GM12878 (cell line): Measurements from ENCODE around the gene LTB4R. TPM values are rescaled to one million over a fixed set of nuclear protein-coding genes. Genes with fewer than 3 reads are reported as not detected.
A peak's percentile ranks its signal among the peaks of the same experiment; 100 is the strongest.

Experiments
- BCL11A ChIP-seq: IDR thresholded peaks from 2 replicates; pipeline ENCODE4 v1.6.1; 2011; ENCODE audit warnings: low read depth, low read length
- CBX5 ChIP-seq: sonication (generic); IDR thresholded peaks from 2 replicates; pipeline ENCODE4 v1.6.1; 2016; ENCODE audit warnings: low read depth, moderate library complexity, mild to moderate bottlenecking, inconsistent platforms
- CHD4 ChIP-seq: fragments of 200-600 bp; sonication (generic); IDR thresholded peaks from 2 replicates; pipeline ENCODE4 v1.6.1; 2016; ENCODE audit warnings: mild to moderate bottlenecking
- CREM ChIP-seq: IDR thresholded peaks from 2 replicates; pipeline ENCODE4 v1.6.1; 2014; ENCODE audit warnings: antibody characterized with exemption, low read depth
- DPF2 ChIP-seq: fragments of 450-650 bp; IDR thresholded peaks from 2 replicates; pipeline ENCODE4 v1.6.1; 2017; ENCODE audit warnings: mild to moderate bottlenecking
- E4F1 ChIP-seq: fragments of 450-650 bp; IDR thresholded peaks from 2 replicates; pipeline ENCODE4 v1.6.1; 2018; ENCODE audit warnings: borderline replicate concordance, mild to moderate bottlenecking; ENCODE audit not compliant: partially characterized antibody
- EGR1 ChIP-seq, 2 experiments: IDR thresholded peaks; 1 replicate in 1 of 2; 2 replicates in 1 of 2; pipeline ENCODE4 v1.6.1; 2011 to 2012; ENCODE audit warnings: low read depth in 2 of 2, low read length in 2 of 2, borderline replicate concordance in 1 of 2, mild to moderate bottlenecking in 1 of 2, moderate library complexity in 1 of 2
- EP300 ChIP-seq, 2 experiments: fragments of 150-350 bp in 1 of 2; IDR thresholded peaks; 2 replicates each; pipeline ENCODE4 v1.6.1; 2011 to 2012; ENCODE audit warnings: low read depth in 2 of 2, low read length in 2 of 2, borderline replicate concordance in 1 of 2, improper control_type of control experiment in 1 of 2, inconsistent platforms in 1 of 2; ENCODE audit not compliant: control insufficient read depth in 1 of 2
- GATAD2B ChIP-seq: fragments of 450-650 bp; conservative IDR thresholded peaks from 2 replicates; pipeline ENCODE4 v1.6.1; 2017; ENCODE audit warnings: low read depth, mild to moderate bottlenecking, moderate library complexity
- HCFC1 ChIP-seq: fragments of 150-350 bp; IDR thresholded peaks from 2 replicates; pipeline ENCODE4 v1.6.1; 2014; ENCODE audit warnings: low read length
- KDM1A ChIP-seq: fragments of 200-600 bp; sonication (generic); IDR thresholded peaks from 2 replicates; pipeline ENCODE4 v1.6.1; 2016; ENCODE audit warnings: borderline replicate concordance
- KLF5 ChIP-seq: fragments of 450-650 bp; IDR thresholded peaks from 2 replicates; pipeline ENCODE4 v1.6.1; 2014; ENCODE audit warnings: mild to moderate bottlenecking; ENCODE audit not compliant: partially characterized antibody
- LARP7 ChIP-seq: fragments of 450-650 bp; IDR thresholded peaks from 2 replicates; pipeline ENCODE4 v1.6.1; 2017; ENCODE audit warnings: mild to moderate bottlenecking
- NBN ChIP-seq: fragments of 450-650 bp; IDR thresholded peaks from 2 replicates; pipeline ENCODE4 v1.6.1; 2016
- NKRF ChIP-seq: fragments of 450-650 bp; conservative IDR thresholded peaks from 2 replicates; pipeline ENCODE4 v1.6.1; 2017; ENCODE audit warnings: mild to moderate bottlenecking, moderate library complexity
- RUNX3 ChIP-seq: IDR thresholded peaks from 2 replicates; pipeline ENCODE4 v1.6.1; 2012; ENCODE audit warnings: low read length, inconsistent platforms
- SMC3 ChIP-seq: IDR thresholded peaks from 2 replicates; pipeline ENCODE4 v1.6.1; 2011; ENCODE audit warnings: low read length, improper control_type of control experiment, borderline replicate concordance
- YY1 ChIP-seq: IDR thresholded peaks from 2 replicates; pipeline ENCODE4 v1.6.1; 2011; ENCODE audit warnings: low read depth, mild to moderate bottlenecking, low read length
- ZSCAN29 ChIP-seq: fragments of 450-650 bp; IDR thresholded peaks from 2 replicates; pipeline ENCODE4 v1.6.1; 2017; ENCODE audit warnings: mild to moderate bottlenecking, moderate library complexity
- polyA plus RNA-seq, 11 experiments: library from polyadenylated mRNA; depleted of rRNA in 4 of 11; unstranded in 6 of 11; stranded (reverse) in 5 of 11; fragments of >200 nt; fragmentation: Nextera tagmentation in 4 of 11; fragmentation: Illumina TruSeq in 1 of 11; extraction: Ambion mirVana in 4 of 11; extraction: Trizol in 1 of 11; gene quantifications; 1 replicate in 1 of 11; 2 replicates in 10 of 11; pipeline versions ENCODE4 v1.2.1 to v1.2.3, GENCODE V29; 2011 to 2016; ENCODE audit warnings: inconsistent platforms in 2 of 11, missing spikeins in 2 of 11, low read depth in 1 of 11
- total RNA-seq, 4 experiments: library from RNA; depleted of rRNA in 3 of 4; stranded (reverse); fragments of >200 nt in 3 of 4; fragmentation: Illumina TruSeq in 1 of 4; extraction: Trizol in 1 of 4; gene quantifications; 2 replicates each; pipeline versions ENCODE4 v1.2.1 to v1.2.3, GENCODE V29; 2013 to 2021
- TF ChIP-seq, protein P1 (sequence below): fragments of 450-650 bp; IDR thresholded peaks from 2 replicates; pipeline ENCODE4 v1.6.1; 2017; ENCODE audit warnings: low read depth, mild to moderate bottlenecking, moderate library complexity
- TF ChIP-seq, protein P2 (sequence below): fragments of 450-650 bp; formaldehyde crosslinking; IDR thresholded peaks from 2 replicates; pipeline ENCODE4 v1.5.0; 2022; ENCODE audit warnings: mild to moderate bottlenecking, missing genetic modification characterization

The LTB4R gene
- total and polyA plus RNA-seq, 10 of the 15 experiments (the other 5 are each of a cell fraction or from before 2014, with no cell fraction given) = 1.2 to 14.0 (median 4.0) TPM

DNA sequence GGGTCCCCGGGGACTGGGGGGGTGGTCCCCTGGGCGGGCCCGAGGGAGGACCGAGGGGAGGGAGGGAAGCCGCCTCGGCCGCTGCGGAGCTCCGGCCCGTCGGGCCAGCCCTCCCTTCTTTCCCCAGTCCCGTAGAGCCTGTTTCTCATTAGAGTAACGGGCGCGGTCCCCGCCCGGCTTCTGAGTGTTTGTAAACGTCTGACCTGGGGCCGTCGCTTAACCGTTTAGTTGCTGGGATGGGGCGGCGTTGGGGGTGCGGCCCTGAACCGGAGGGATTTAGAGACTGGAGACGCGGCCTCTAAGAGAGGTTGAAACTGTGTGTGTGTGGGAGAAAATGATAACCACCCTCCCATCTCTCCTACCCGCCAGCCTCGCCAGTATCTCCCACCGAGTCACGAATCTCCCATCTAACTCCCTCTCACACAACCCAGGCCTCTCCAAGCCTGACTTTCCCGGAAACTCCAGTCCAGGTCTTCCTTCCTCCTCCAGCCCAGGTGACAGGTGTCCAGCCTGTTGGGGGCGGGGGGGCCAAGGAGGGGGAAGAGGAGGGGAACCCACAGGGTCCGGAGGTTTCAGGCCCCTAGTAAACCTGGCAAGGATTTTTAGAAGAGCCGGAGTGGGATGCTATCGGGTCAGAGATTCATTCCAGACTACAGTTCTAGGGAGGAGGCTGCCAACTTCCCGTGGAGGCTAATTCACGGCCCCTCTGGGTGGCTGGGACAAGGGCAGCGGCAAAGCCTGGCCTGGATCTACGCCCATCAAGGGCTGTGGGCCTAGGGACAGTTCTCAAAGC, 55.6 kb downstream of the LTB4R start (continued):
- peak; percentile 56 for TF ChIP-seq E4F1
- no peak; the same call in none of the 2 replicates for TF ChIP-seq NBN
- peak in 1 of 2 experiments; percentile 63; a peak in 1 of 3 replicates for TF ChIP-seq EGR1 (IDR thresholded peaks at IDR 0.05; ENCODE audit: borderline replicate concordance in 1 of 2, low read depth in 2 of 2, low read length in 2 of 2)
- 0 out of 2 replicates have a peak, but pooled peaks have one; percentile 9 for TF ChIP-seq SMC3
- TF ChIP-seq CHD4 = no peak
- TF ChIP-seq, protein P1, sequence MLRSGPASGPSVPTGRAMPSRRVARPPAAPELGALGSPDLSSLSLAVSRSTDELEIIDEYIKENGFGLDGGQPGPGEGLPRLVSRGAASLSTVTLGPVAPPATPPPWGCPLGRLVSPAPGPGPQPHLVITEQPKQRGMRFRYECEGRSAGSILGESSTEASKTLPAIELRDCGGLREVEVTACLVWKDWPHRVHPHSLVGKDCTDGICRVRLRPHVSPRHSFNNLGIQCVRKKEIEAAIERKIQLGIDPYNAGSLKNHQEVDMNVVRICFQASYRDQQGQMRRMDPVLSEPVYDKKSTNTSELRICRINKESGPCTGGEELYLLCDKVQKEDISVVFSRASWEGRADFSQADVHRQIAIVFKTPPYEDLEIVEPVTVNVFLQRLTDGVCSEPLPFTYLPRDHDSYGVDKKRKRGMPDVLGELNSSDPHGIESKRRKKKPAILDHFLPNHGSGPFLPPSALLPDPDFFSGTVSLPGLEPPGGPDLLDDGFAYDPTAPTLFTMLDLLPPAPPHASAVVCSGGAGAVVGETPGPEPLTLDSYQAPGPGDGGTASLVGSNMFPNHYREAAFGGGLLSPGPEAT = peak; percentile 98
- peak; percentile 69 for TF ChIP-seq GATAD2B
- TF ChIP-seq EP300 (IDR thresholded peaks at IDR 0.05; ENCODE audit: borderline replicate concordance in 1 of 2, control insufficient read depth in 1 of 2, low read depth in 2 of 2, low read length in 2 of 2) = peak; percentile 29 to 31; a peak in 1 of 4 replicates
- 0 out of 2 replicates have a peak, but pooled peaks have one; percentile 12 for TF ChIP-seq BCL11A
- TF ChIP-seq, protein P2, sequence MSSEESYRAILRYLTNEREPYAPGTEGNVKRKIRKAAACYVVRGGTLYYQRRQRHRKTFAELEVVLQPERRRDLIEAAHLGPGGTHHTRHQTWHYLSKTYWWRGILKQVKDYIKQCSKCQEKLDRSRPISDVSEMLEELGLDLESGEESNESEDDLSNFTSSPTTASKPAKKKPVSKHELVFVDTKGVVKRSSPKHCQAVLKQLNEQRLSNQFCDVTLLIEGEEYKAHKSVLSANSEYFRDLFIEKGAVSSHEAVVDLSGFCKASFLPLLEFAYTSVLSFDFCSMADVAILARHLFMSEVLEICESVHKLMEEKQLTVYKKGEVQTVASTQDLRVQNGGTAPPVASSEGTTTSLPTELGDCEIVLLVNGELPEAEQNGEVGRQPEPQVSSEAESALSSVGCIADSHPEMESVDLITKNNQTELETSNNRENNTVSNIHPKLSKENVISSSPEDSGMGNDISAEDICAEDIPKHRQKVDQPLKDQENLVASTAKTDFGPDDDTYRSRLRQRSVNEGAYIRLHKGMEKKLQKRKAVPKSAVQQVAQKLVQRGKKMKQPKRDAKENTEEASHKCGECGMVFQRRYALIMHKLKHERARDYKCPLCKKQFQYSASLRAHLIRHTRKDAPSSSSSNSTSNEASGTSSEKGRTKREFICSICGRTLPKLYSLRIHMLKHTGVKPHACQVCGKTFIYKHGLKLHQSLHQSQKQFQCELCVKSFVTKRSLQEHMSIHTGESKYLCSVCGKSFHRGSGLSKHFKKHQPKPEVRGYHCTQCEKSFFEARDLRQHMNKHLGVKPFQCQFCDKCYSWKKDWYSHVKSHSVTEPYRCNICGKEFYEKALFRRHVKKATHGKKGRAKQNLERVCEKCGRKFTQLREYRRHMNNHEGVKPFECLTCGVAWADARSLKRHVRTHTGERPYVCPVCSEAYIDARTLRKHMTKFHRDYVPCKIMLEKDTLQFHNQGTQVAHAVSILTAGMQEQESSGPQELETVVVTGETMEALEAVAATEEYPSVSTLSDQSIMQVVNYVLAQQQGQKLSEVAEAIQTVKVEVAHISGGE (CRISPR knock-in tag) = no peak
- peak; percentile 38; the same call in 1 of the 2 replicates for TF ChIP-seq RUNX3
- TF ChIP-seq KDM1A = no peak
- no peak for TF ChIP-seq CBX5
- TF ChIP-seq CREM = 0 out of 2 replicates have a peak, but pooled peaks have one; percentile 44
- TF ChIP-seq ZSCAN29 = peak; percentile 49; the same call in 1 of the 2 replicates
- no peak for TF ChIP-seq NKRF
- no peak for TF ChIP-seq KLF5
- no peak for TF ChIP-seq HCFC1
- TF ChIP-seq LARP7 = peak; percentile 50; the same call in 1 of the 2 replicates
- peak; percentile 32; the same call in 1 of the 2 replicates for TF ChIP-seq DPF2
- TF ChIP-seq YY1 = peak; percentile 44; the same call in 1 of the 2 replicates
